IgD-negative memory B cell (primary cell): ENCODE results near the gene FBXO44. TPM values are rescaled to one million over a fixed set of nuclear protein-coding genes. Genes with fewer than 3 reads are reported as not detected.

ENCODE experiments used
- H3K27ac Mint-ChIP-seq, 3 donors: one replicate each; pipeline ENCODE4 v1.8.0; 2020 to 2022; ENCODE audit warnings: mild to moderate bottlenecking in 3 of 3, mixed read lengths in 3 of 3, moderate library complexity in 1 of 3
- H3K27me3 Mint-ChIP-seq: one replicate; pipeline ENCODE4 v1.8.0; 2021; ENCODE audit warnings: mixed read lengths
- H3K36me3 Mint-ChIP-seq: one replicate; pipeline ENCODE4 v1.8.0; 2020; ENCODE audit warnings: mild to moderate bottlenecking, mixed read lengths
- H3K4me1 Mint-ChIP-seq, 3 donors: one replicate each; pipeline ENCODE4 v1.8.0; 2020 to 2022; ENCODE audit warnings: mixed read lengths in 3 of 3, mild to moderate bottlenecking in 1 of 3
- H3K4me3 Mint-ChIP-seq, 4 donors: one replicate each; pipeline ENCODE4 v1.8.0; 2020 to 2022; ENCODE audit warnings: mild to moderate bottlenecking in 4 of 4, mixed read lengths in 4 of 4, moderate library complexity in 3 of 4
- H3K9me3 Mint-ChIP-seq, 3 donors: one replicate each; pipeline ENCODE4 v1.8.0; 2020 to 2021; ENCODE audit warnings: mixed read lengths in 3 of 3, mild to moderate bottlenecking in 1 of 3
- polyA plus RNA-seq: library from polyadenylated mRNA; unstranded; fragments of 300-500 nt; fragmentation: Illumina TruSeq; gene quantifications from one replicate; pipeline ENCODE4 v1.2.3, GENCODE V29; 2021

FBXO44 gene
- polyA plus RNA-seq, 1 donor from 2014 or later, result 16.9 TPM

DNA sequence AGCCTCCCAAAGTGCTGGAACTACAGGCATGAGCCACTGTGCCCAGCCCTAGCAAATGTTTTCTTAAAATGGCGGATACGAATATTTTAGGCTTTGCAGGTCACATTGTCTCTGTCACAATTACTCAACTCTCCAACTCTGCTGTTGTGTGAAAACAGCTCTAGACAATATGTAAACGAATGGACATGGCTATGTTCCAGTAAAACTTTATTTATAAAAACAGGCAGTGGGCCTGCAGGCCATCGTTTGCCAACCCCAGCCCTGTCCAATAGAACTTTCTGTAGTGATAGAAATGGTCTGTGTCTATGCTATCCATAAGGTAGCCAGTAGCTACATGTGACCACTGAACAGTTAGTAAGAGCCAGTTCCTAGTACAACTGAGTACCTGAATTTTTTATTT lies 5.1 kb downstream of the FBXO44 start:
- no peaks in the 10 kb centered on the region for H3K27me3 Mint-ChIP-seq
- H3K4me1 Mint-ChIP-seq, result peaks cover 0 to 8% (median 4%) of the 10 kb centered on the region in 3 donors
- peak overlapping the region in 1 of 3 donors; percentile 43 for H3K27ac Mint-ChIP-seq
- peaks cover 7% of the 10 kb centered on the region for H3K36me3 Mint-ChIP-seq
- no peaks in the 10 kb centered on the region for H3K9me3 Mint-ChIP-seq
- H3K4me3 Mint-ChIP-seq, result peak overlapping the region in 1 of 4 donors; percentile 61

DNA sequence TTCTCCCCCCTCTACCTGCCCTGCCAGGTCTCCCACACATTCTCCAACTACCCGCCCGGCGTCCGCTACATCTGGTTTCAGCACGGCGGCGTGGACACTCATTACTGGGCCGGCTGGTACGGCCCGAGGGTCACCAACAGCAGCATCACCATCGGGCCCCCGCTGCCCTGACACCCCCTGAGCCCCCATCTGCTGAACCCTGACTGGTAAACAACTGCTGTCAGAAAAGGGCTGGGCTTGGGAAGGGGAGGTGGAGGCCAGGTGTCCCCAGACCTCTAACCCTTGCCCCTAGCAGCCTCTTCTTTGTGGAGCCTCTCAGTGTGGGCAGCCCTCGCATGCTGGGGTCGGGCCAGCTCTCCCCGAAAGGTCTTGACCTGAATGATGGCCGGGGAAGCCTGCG lies 6.4 kb downstream of the FBXO44 start:
- H3K27ac Mint-ChIP-seq, result no peak overlapping the region
- H3K4me3 Mint-ChIP-seq, result peak overlapping the region in 1 of 4 donors; percentile 52
- H3K36me3 Mint-ChIP-seq, result peaks cover 7% of the 10 kb centered on the region
- H3K9me3 Mint-ChIP-seq, result no peaks in the 10 kb centered on the region
- H3K4me1 Mint-ChIP-seq, result peaks cover 0 to 4% (median 3%) of the 10 kb centered on the region in 3 donors
- no peaks in the 10 kb centered on the region for H3K27me3 Mint-ChIP-seq

DNA sequence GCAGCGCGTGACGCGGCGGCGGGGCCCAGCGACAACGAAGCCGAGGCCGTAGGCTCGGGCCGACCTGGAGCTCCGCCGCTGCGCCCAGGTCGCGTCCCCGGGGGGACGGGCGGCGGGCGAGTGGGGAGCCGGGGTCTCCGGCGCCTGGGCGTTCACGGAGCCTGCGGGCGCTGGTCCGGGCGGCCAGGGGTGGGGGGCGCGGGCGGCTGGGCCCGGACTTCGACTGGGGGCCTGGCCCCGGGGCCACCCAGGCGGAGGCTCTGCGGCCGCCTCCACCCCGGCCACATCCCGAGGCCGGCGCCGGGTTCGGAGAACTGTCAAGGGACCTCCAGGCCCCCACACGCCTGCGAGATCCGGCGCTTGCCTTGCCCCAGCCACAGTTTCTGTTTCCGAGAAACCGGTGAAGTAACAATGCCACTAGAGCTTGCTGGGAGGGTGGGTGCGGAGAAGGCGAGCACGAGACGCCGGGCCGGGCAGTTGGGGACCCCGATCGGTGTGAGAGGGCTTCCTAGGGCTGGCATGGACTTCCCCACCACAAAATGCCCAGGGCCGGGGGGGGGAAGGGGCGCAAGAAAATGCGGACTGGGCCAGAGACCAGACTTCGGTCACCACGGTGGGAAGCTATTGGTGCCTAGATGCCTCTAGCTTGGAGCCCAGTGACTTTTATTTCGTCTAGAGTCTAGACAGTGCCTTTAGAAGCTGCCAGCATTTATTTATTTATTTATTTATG lies 9.8 kb downstream of the FBXO44 start:
- Mint-ChIP-seq H3K27ac (peak overlapping the region; percentile 65 to 83 (median 77)), H3K4me3 (peak overlapping the region; percentile 87 to 95 (median 92)), H3K4me1 (peaks cover 0 to 6% (median 3%) of the 10 kb centered on the region in 3 donors), H3K36me3 (peaks cover 7% of the 10 kb centered on the region), H3K27me3 (no peaks in the 10 kb centered on the region), H3K9me3 (no peaks in the 10 kb centered on the region)

DNA sequence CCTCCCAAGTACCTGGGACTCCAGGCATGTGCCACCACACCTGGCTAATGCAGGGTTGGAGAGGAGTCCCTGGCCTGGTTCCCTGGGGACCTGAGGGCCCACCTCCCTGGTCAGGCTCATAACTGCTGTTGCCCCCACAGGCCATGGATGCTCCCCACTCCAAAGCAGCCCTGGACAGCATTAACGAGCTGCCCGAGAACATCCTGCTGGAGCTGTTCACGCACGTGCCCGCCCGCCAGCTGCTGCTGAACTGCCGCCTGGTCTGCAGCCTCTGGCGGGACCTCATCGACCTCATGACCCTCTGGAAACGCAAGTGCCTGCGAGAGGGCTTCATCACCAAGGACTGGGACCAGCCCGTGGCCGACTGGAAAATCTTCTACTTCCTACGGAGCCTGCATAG lies 13.8 kb downstream of the FBXO44 start:
- no peaks in the 10 kb centered on the region for H3K27me3 Mint-ChIP-seq
- H3K36me3 Mint-ChIP-seq, result no peaks in the 10 kb centered on the region
- no peak overlapping the region for H3K27ac Mint-ChIP-seq
- H3K4me3 Mint-ChIP-seq, result no peak overlapping the region
- H3K4me1 Mint-ChIP-seq, result peaks cover 0 to 7% (median 2%) of the 10 kb centered on the region in 3 donors
- H3K9me3 Mint-ChIP-seq, result no peaks in the 10 kb centered on the region

DNA sequence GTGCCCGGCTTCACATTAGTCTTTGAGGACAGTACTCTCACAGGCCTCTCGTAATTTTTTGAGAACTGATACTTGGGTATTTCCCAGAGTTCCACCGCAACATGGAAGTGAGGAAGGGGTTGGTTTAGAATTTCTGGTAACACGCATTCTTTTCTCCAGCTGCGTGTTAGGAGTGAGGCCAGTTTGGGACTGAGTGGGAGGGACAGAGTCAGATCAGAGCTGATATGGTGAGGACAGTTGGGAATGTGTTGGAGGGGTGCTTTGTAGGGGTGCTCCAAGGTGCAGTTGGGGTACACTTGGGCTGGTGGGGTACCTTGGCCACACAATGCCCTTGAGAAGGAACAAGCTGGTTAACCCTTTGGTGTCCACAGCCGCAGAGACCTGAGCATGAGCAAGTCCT lies 16.1 kb downstream of the FBXO44 start:
- Mint-ChIP-seq H3K36me3 (no peaks in the 10 kb centered on the region), H3K27ac (peak overlapping the region in 1 of 3 donors; percentile 36)

DNA sequence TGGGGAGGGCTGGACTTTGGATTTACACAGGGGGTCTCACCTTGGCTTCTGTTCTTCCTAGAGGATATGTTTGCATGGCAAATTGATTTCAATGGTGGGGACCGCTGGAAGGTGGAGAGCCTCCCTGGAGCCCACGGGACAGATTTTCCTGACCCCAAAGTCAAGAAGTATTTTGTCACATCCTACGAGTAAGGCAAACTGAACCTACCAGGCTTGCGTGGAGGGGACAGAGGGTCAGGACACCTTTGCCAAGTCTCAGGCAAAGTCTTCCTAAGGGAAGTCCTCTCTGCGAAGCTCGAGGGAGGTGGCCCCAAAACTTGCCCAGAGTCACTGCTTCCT lies 16.5 kb downstream of the FBXO44 start:
- Mint-ChIP-seq H3K36me3 (no peaks in the 10 kb centered on the region), H3K4me3 (no peak overlapping the region), H3K27me3 (no peaks in the 10 kb centered on the region), H3K9me3 (no peaks in the 10 kb centered on the region), H3K27ac (no peak overlapping the region), H3K4me1 (peaks cover 0 to 7% (median 2%) of the 10 kb centered on the region in 3 donors)

More for the DNA sequence above, 16.1 kb downstream of the FBXO44 start:
- Mint-ChIP-seq H3K9me3 (no peaks in the 10 kb centered on the region), H3K27me3 (no peaks in the 10 kb centered on the region), H3K4me1 (peaks cover 0 to 7% (median 2%) of the 10 kb centered on the region in 3 donors), H3K4me3 (no peak overlapping the region)

DNA sequence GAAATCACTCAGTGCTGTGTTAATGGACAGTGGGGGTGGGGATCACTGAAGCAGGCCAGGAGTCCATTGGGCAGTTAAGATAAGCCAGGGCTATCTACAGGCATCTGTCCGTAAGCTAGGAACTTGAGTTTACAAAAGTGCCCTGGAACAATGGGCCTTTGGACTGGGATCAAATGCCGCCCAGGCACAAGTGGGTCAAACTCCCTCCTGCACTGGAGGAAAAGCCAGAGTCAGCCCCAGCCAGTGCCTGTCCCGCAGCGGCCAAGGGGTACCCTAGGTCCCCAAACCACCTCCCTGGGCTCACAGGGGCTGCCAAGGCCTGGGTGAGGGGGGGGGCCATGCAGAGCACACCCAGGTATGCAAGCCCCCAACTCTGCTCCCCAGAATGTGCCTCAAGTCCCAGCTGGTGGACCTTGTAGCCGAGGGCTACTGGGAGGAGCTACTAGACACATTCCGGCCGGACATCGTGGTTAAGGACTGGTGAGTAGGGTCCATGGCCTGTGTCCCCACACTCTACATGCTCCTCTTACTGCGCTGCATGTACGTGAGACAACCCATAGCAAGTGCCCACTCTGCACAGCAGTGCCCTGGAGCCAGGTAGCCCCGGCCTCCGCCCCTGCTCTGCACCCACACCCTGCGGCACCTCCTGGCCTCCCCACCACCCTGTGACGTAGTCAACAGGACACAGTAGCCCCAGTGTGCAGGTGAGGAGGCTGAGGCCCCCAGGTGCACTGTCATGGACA lies 17.0 kb downstream of the FBXO44 start:
- no peaks in the 10 kb centered on the region for H3K27me3 Mint-ChIP-seq
- peaks cover 0 to 7% (median 2%) of the 10 kb centered on the region in 3 donors for H3K4me1 Mint-ChIP-seq

DNA sequence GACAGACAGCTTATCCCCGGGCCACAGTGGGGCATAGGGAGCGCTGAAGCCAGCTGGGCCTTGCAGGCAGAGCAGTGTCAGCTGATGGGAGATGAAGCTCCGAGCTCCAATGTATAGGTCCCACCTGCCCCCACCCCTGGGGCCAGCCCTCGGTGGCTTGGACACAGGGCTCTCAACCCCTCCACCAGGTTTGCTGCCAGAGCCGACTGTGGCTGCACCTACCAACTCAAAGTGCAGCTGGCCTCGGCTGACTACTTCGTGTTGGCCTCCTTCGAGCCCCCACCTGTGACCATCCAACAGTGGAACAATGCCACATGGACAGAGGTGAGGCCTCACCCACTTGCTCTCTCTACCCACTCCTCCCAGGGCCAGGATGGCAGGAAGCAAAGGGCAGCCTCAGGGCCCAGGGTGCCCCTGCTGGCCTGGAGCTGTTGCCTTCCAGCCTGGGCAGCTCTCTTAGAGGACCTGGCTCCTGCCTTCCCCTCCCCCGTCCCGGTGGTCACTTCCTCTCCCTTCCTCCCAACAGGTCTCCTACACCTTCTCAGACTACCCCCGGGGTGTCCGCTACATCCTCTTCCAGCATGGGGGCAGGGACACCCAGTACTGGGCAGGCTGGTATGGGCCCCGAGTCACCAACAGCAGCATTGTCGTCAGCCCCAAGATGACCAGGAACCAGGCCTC lies 18.6 kb downstream of the FBXO44 start:
- no peak overlapping the region for H3K4me3 Mint-ChIP-seq
- no peaks in the 10 kb centered on the region for H3K27me3 Mint-ChIP-seq
- no peaks in the 10 kb centered on the region for H3K9me3 Mint-ChIP-seq
- peaks cover 0 to 7% (median 2%) of the 10 kb centered on the region in 3 donors for H3K4me1 Mint-ChIP-seq
- H3K36me3 Mint-ChIP-seq, result no peaks in the 10 kb centered on the region
- H3K27ac Mint-ChIP-seq, result no peak overlapping the region

More for the DNA sequence above, 17.0 kb downstream of the FBXO44 start:
- Mint-ChIP-seq H3K4me3 (no peak overlapping the region), H3K27ac (no peak overlapping the region), H3K9me3 (no peaks in the 10 kb centered on the region), H3K36me3 (no peaks in the 10 kb centered on the region)

DNA sequence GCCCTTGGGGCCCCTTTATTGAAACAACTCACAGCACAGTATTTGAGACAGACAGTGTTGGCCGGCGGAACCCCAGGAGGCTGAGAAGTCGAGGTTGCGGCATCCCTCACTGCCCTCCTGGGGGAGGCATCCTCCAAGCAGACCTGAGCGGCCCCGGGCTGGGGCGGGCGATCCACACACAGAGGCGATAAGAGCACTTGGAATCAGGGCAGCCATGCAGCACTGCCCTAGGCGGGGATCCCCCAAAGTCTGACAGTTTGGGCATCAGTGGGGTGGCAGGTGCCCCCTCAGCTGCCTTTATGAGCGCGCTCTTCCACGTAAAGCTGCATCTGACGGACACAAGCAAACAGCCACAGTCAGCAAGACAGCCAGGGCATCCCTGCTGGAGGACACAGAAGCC lies 19.8 kb downstream of the FBXO44 start:
- H3K27ac Mint-ChIP-seq, result no peak overlapping the region
- H3K36me3 Mint-ChIP-seq, result no peaks in the 10 kb centered on the region
- no peaks in the 10 kb centered on the region for H3K27me3 Mint-ChIP-seq
- H3K4me1 Mint-ChIP-seq, result peaks cover 1 to 10% (median 5%) of the 10 kb centered on the region in 3 donors
- H3K4me3 Mint-ChIP-seq, result peak overlapping the region in 1 of 4 donors; percentile 45
- H3K9me3 Mint-ChIP-seq, result no peaks in the 10 kb centered on the region

DNA sequence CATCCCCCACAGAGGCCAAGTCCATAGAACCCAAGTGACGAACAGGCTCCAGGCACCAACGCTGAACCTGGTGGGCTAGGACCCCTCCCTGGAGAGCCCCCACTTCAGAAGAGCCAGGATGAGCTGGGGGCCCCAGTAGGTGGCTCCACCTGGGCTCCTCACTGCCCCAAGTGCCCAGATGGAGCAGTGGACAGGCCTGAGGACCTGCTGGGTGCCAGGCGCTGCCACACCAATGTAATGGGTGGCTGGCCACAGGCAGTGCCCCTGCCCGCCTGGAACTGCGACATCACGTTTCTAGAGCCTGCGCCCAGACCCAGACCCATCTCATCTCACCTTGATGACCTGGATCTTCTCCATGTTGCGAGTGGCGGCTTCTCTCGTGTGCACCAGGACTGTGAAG lies 20.6 kb downstream of the FBXO44 start:
- Mint-ChIP-seq H3K4me3 (no peak overlapping the region), H3K27ac (no peak overlapping the region), H3K27me3 (no peaks in the 10 kb centered on the region), H3K4me1 (peaks cover 3 to 10% (median 5%) of the 10 kb centered on the region in 3 donors), H3K9me3 (no peaks in the 10 kb centered on the region), H3K36me3 (no peaks in the 10 kb centered on the region)

DNA sequence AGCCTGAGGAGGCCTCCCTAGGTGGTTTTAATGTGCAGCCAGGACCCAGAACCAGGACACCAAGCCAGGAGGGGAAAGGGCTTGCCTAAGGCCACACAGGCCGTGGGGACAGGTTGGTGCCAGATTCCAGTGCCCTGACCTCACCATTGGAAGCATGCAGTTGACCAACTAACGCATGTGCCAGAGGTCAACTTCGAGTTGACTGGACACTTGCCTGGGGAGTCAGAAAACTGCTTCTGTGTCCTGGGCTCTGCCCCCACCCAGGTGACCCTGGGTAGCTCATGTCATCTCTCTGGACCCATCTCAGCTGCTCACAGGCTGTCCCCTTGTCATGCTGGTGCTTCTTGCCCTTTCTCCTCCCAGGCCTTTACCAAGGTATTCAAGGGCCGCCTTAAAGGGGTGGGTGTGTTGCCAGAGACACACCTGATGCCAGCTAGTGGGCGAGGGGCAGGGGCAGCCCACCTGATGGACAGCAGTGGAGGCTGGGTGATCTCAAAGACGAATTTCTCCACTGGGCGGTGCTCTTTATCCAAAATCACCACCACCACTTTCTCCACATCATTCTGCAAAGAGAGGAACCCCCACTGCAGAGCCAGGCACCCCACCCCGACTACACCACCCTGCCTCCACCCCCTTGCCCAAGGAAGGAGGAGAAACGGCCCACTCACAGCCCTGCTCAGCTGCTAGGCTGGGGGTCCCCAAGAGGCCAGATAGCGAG lies 21.9 kb downstream of the FBXO44 start:
- Mint-ChIP-seq H3K27me3 (no peaks in the 10 kb centered on the region), H3K4me3 (no peak overlapping the region), H3K27ac (no peak overlapping the region), H3K4me1 (peaks cover 3 to 5% (median 5%) of the 10 kb centered on the region in 3 donors), H3K9me3 (no peaks in the 10 kb centered on the region), H3K36me3 (no peaks in the 10 kb centered on the region)

DNA sequence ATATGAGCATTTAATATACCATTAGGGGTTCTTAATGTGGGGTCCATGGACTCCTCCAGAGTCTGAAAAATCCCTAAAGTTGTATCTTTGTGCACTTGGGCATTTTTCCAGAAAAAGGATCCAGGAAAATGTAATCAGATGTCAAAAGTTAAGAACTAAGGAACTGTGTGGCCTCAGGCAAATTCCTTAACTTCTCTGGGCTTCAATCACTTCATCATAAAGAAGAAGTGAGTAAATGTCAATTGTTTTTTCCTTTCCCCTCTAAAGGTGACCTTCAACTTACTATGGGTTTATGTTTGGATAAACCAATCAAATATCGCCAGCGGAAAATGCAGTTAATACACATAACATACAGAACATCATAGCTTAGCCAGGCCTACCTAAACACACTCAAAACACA lies 23.8 kb downstream of the FBXO44 start:
- Mint-ChIP-seq H3K4me3 (peak overlapping the region in 3 of 4 donors; percentile 8 to 74 (median 63)), H3K27ac (no peak overlapping the region), H3K27me3 (no peaks in the 10 kb centered on the region), H3K36me3 (no peaks in the 10 kb centered on the region), H3K9me3 (no peaks in the 10 kb centered on the region), H3K4me1 (peaks cover 3 to 6% (median 5%) of the 10 kb centered on the region in 3 donors)

DNA sequence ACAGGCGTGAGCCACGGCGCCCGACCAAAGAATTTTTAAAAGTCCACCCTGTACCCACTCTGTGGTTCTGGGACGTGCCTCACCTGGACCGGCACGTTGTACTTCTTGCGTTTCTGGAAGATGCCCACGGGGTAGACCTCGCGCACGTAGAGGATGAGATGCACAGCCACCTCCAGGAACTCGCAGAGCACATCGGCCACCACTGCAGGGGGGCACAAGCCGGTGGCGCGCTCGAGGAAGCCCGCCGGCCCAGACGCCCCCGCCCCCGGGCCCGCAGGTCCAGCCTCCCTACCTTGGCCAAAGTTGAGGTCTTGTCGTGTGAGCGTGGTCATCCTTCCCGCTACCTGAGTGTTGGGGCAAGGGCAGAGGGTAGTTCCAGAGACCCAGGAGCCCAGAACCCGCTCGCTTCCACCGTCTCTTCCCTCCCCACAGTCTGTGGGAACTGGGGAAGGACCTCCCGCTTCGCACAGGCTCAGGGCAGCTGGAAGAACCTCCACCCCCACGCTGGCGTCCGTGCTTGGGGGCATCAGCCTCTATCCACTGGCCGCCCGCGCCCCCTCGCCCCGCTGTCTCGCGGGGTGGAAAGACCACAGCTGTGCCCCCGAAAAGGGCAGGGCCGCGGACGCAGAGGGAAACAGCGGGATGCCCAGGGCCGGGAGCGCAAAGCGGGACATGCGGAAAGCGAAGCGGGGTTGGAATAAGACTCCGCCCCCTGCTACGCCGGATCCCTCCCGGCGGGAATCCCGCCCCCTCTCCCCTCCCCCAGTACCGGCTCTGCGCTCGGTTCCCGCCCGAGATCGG lies 25.8 kb downstream of the FBXO44 start:
- Mint-ChIP-seq H3K4me3 (peak overlapping the region; percentile 93 to 97 (median 94)), H3K27ac (peak overlapping the region; percentile 23 to 67 (median 32)), H3K4me1 (peaks cover 5 to 13% (median 6%) of the 10 kb centered on the region in 3 donors), H3K36me3 (no peaks in the 10 kb centered on the region), H3K27me3 (no peaks in the 10 kb centered on the region), H3K9me3 (no peaks in the 10 kb centered on the region)
